NCI-H446 treated with DMSO at 0.1 percent for 48 hours (cell line): ENCODE data around the gene OXER1.

Experiments
- DNase-seq: peaks from one replicate; lab custom pipeline; 2025; lab: John Stamatoyannopoulos, UW

OXER1 gene

GRCh38 chr2:42793334-42794270, 29.7 kb upstream of the OXER1 start:
- DNase-seq, result no peak

GRCh38 chr2:42792583-42793333, 28.8 kb upstream of the OXER1 start, which contains the start of gene HAAO:
Gene HAAO, minus strand, starts transcription at chr2:42792583. Its CDS starts 47 bp downstream, at chr2:42792536.
- no peak for DNase-seq

- DNase-seq, result no peak
Measured at GRCh38 chr2:42792087-42792582, 28.2 kb upstream of the OXER1 start.

- no peak for DNase-seq
Measured at GRCh38 chr2:42791606-42792005, 27.7 kb upstream of the OXER1 start.

- no peak for DNase-seq
Measured at GRCh38 chr2:42789751-42790150, 25.8 kb upstream of the OXER1 start.

GRCh38 chr2:42788882-42789281, 24.9 kb upstream of the OXER1 start:
- no peak for DNase-seq

GRCh38 chr2:42788478-42788793, 24.5 kb upstream of the OXER1 start:
- DNase-seq, result no peak

- DNase-seq, result no peak
Measured at GRCh38 chr2:42787788-42788477, 24.0 kb upstream of the OXER1 start.

- DNase-seq, result no peak
Measured at GRCh38 chr2:42787424-42787787, 23.5 kb upstream of the OXER1 start.

- no peak for DNase-seq
Measured at GRCh38 chr2:42786561-42787345, 22.8 kb upstream of the OXER1 start.

- no peak for DNase-seq
Measured at GRCh38 chr2:42784204-42784880, 20.4 kb upstream of the OXER1 start.

- DNase-seq, result no peak
Measured at GRCh38 chr2:42783511-42783910, 19.6 kb upstream of the OXER1 start.

- DNase-seq, result no peak
Measured at GRCh38 chr2:42781181-42781580, 17.2 kb upstream of the OXER1 start.

GRCh38 chr2:42777883-42778805, 14.2 kb upstream of the OXER1 start:
- DNase-seq, result no peak

GRCh38 chr2:42775810-42776209, 11.9 kb upstream of the OXER1 start:
- no peak for DNase-seq

- DNase-seq, result no peak
Measured at GRCh38 chr2:42775186-42775585, 11.3 kb upstream of the OXER1 start.

GRCh38 chr2:42771546-42772153, 7.7 kb upstream of the OXER1 start:
- DNase-seq, result no peak

- no peak for DNase-seq
Measured at GRCh38 chr2:42770288-42771131, 6.6 kb upstream of the OXER1 start.
